CD4-positive, alpha-beta T cell treated with Interferon gamma for 1 hour (primary cell): ENCODE results near the gene FEZF1.

Experiments used
- DNase-seq: peaks from one replicate; pipeline ENCODE4 v3.0.0-alpha.2; 2020

Gene FEZF1

GRCh38 chr7:122261442-122261841 lies 43.1 kb downstream of the FEZF1 start:
- DNase-seq = no peak

GRCh38 chr7:122261016-122261415 lies 43.5 kb downstream of the FEZF1 start:
- no peak for DNase-seq

GRCh38 chr7:122260336-122260735 lies 44.2 kb downstream of the FEZF1 start:
- no peak for DNase-seq

GRCh38 chr7:122258971-122259370 lies 45.6 kb downstream of the FEZF1 start:
- no peak for DNase-seq

- no peak for DNase-seq
Measured at GRCh38 chr7:122257056-122257455, 47.5 kb downstream of the FEZF1 start.

- DNase-seq = no peak
Measured at GRCh38 chr7:122256046-122256445, 48.5 kb downstream of the FEZF1 start.

- no peak for DNase-seq
Measured at GRCh38 chr7:122255454-122255853, 49.1 kb downstream of the FEZF1 start.
